ENCODE data around the gene ARHGAP31. TPM values are rescaled to one million over a fixed set of nuclear protein-coding genes. Genes with fewer than 3 reads are reported as not detected.

ARHGAP31 gene
- total and polyA plus RNA-seq, 2 donors (not counting 1 experiment from before 2014, with no cell fraction given): 3.5 to 8.1 TPM

GRCh38 chr3:119330181-119330580 is 36.0 kb downstream of the ARHGAP31 start:
- Histone ChIP-seq H3K79me2 (ENCODE audit: control insufficient read depth, insufficient read depth, low read length) (no peaks in the 10 kb centered on the region), H3K4me3 (replicated peaks in 1 of 4; ENCODE audit: control extremely low read depth in 1 of 4, insufficient read depth in 1 of 4, low read depth in 3 of 4, low read length in 4 of 4) (no peak overlapping the region), H3K27ac (ENCODE audit: insufficient read depth, low read length) (no peak overlapping the region), H3K9ac (ENCODE audit: insufficient read depth, low read length) (no peak overlapping the region), H3K4me2 (ENCODE audit: extremely low read depth, insufficient read depth, low read length) (no peak overlapping the region), H3K36me3 (ENCODE audit: control insufficient read depth, insufficient read depth, low read length) (no peaks in the 10 kb centered on the region), H3K27me3 (ENCODE audit: control insufficient read depth, insufficient read depth, low read length) (no peaks in the 10 kb centered on the region), H4K20me1 (ENCODE audit: control insufficient read depth, extremely low read depth, insufficient read depth, low read length) (no peaks in the 10 kb centered on the region), H3K9me3 (ENCODE audit: control insufficient read depth, insufficient read depth, low read depth, low read length) (no peaks in the 10 kb centered on the region), H2AFZ (ENCODE audit: low read length) (no peak overlapping the region), H3K4me1 (ENCODE audit: control insufficient read depth, extremely low read depth, insufficient read depth, low read length) (no peaks in the 10 kb centered on the region)
- DNase-seq (ENCODE audit: low read depth in 2 of 2): no peak
- TF ChIP-seq EZH2 (IDR thresholded peaks at IDR 0.05; ENCODE audit: low read length, missing control alignments) (no peak), CTCF (conservative IDR thresholded peaks at IDR 0.05 in 1 of 2, IDR thresholded peaks at IDR 0.05 in 1 of 2; ENCODE audit: low read depth in 1 of 2, low read length in 2 of 2) (no peak)

GRCh38 chr3:119330858-119331257 is 36.7 kb downstream of the ARHGAP31 start:
- Histone ChIP-seq H3K4me3 (replicated peaks in 1 of 4; ENCODE audit: control extremely low read depth in 1 of 4, insufficient read depth in 1 of 4, low read depth in 3 of 4, low read length in 4 of 4) (no peak overlapping the region), H4K20me1 (ENCODE audit: control insufficient read depth, extremely low read depth, insufficient read depth, low read length) (no peaks in the 10 kb centered on the region), H3K36me3 (ENCODE audit: control insufficient read depth, insufficient read depth, low read length) (no peaks in the 10 kb centered on the region), H3K4me2 (ENCODE audit: extremely low read depth, insufficient read depth, low read length) (no peak overlapping the region), H3K27ac (ENCODE audit: insufficient read depth, low read length) (no peak overlapping the region), H3K27me3 (ENCODE audit: control insufficient read depth, insufficient read depth, low read length) (no peaks in the 10 kb centered on the region), H3K79me2 (ENCODE audit: control insufficient read depth, insufficient read depth, low read length) (no peaks in the 10 kb centered on the region), H3K9me3 (ENCODE audit: control insufficient read depth, insufficient read depth, low read depth, low read length) (no peaks in the 10 kb centered on the region), H3K4me1 (ENCODE audit: control insufficient read depth, extremely low read depth, insufficient read depth, low read length) (no peaks in the 10 kb centered on the region), H2AFZ (ENCODE audit: low read length) (no peak overlapping the region), H3K9ac (ENCODE audit: insufficient read depth, low read length) (no peak overlapping the region)
- no peak for DNase-seq (ENCODE audit: low read depth in 2 of 2)
- no peak for TF ChIP-seq CTCF (conservative IDR thresholded peaks at IDR 0.05 in 1 of 2, IDR thresholded peaks at IDR 0.05 in 1 of 2; ENCODE audit: low read depth in 1 of 2, low read length in 2 of 2)
- TF ChIP-seq EZH2 (IDR thresholded peaks at IDR 0.05; ENCODE audit: low read length, missing control alignments): no peak

GRCh38 chr3:119331661-119332060 is 37.5 kb downstream of the ARHGAP31 start:
- TF ChIP-seq CTCF (conservative IDR thresholded peaks at IDR 0.05 in 1 of 2, IDR thresholded peaks at IDR 0.05 in 1 of 2; ENCODE audit: low read depth in 1 of 2, low read length in 2 of 2) (no peak), EZH2 (IDR thresholded peaks at IDR 0.05; ENCODE audit: low read length, missing control alignments) (no peak)
- Histone ChIP-seq H2AFZ (ENCODE audit: low read length) (no peak overlapping the region), H3K27ac (ENCODE audit: insufficient read depth, low read length) (no peak overlapping the region), H3K4me1 (ENCODE audit: control insufficient read depth, extremely low read depth, insufficient read depth, low read length) (no peaks in the 10 kb centered on the region), H3K9me3 (ENCODE audit: control insufficient read depth, insufficient read depth, low read depth, low read length) (no peaks in the 10 kb centered on the region), H3K79me2 (ENCODE audit: control insufficient read depth, insufficient read depth, low read length) (no peaks in the 10 kb centered on the region), H3K4me3 (replicated peaks in 1 of 4; ENCODE audit: control extremely low read depth in 1 of 4, insufficient read depth in 1 of 4, low read depth in 3 of 4, low read length in 4 of 4) (no peak overlapping the region), H3K4me2 (ENCODE audit: extremely low read depth, insufficient read depth, low read length) (no peak overlapping the region), H3K36me3 (ENCODE audit: control insufficient read depth, insufficient read depth, low read length) (no peaks in the 10 kb centered on the region), H3K9ac (ENCODE audit: insufficient read depth, low read length) (no peak overlapping the region), H3K27me3 (ENCODE audit: control insufficient read depth, insufficient read depth, low read length) (no peaks in the 10 kb centered on the region), H4K20me1 (ENCODE audit: control insufficient read depth, extremely low read depth, insufficient read depth, low read length) (no peaks in the 10 kb centered on the region)
- peak in 1 of 2 donors; percentile 63 for DNase-seq (ENCODE audit: low read depth in 2 of 2)
